K562 (cell line): ENCODE data around the gene STK11. TPM values are rescaled to one million over a fixed set of nuclear protein-coding genes. Genes with fewer than 3 reads are reported as not detected.

Source experiments
- ATAC-seq: fragments of 200-7000 bp; cut with Tn5 transposase; 3 replicates; pipeline ENCODE4 v1.9.1; 2020; ENCODE audit warnings: moderate library complexity
- BruUV-seq: library from RNA; stranded (reverse); fragments of 400-500 nt; replicated peaks from 2 replicates; lab custom pipeline; 2021; lab: Mats Ljungman, UMichigan
- CTCF ChIA-PET: fragments of 300-600 bp; formaldehyde crosslinking; extraction: SDS; loops from one replicate; lab custom pipeline; 2021; ENCODE audit warnings: low intra/inter-chr PET ratio; lab: Yijun Ruan, JAX
- POLR2A ChIA-PET: fragments of 300-600, 350-650 bp; sonication (Branson Sonifier 250); formaldehyde crosslinking; extraction: SDS; loops from one replicate; lab custom pipeline; 2021; ENCODE audit warnings: antibody characterized with exemption, inconsistent platforms; lab: Yijun Ruan, JAX
- DNase-seq, 4 experiments: peaks; one replicate each; pipeline versions ENCODE4 v3.0.0 to v3.0.0-alpha.2; 2011 to 2018; ENCODE audit warnings: low spot score in 3 of 4, mixed read lengths in 3 of 4; ENCODE audit errors: extremely low read depth in 1 of 4
- FAIRE-seq: peaks from 2 replicates; lab custom pipeline; 2011; peaks lifted over from hg19 to GRCh38; lab: Jason Lieb, UNC
- H2AFZ ChIP-seq: 2 replicates; pipeline ENCODE4 v1.6.0; 2011; ENCODE audit warnings: low read depth, low read length, control low read depth, inconsistent platforms
- H3K27ac ChIP-seq: fragments of 200-600 bp; 3 replicates; pipeline ENCODE4 v1.8.0; 2011; ENCODE audit warnings: low read depth, mild to moderate bottlenecking, control low read depth, inconsistent platforms, low read length, moderate library complexity, mixed read lengths; ENCODE audit errors: extremely low read depth
- H3K27me3 ChIP-seq, 2 experiments: fragments of 300-600 bp in 1 of 2; 2 replicates in 1 of 2; 3 replicates in 1 of 2; pipeline versions ENCODE4 v1.6.0 to v1.8.0; 2011; ENCODE audit warnings: inconsistent platforms in 2 of 2, low read length in 2 of 2, mild to moderate bottlenecking in 1 of 2, mixed read lengths in 1 of 2, moderate library complexity in 1 of 2; ENCODE audit not compliant: control insufficient read depth in 2 of 2, insufficient read depth in 2 of 2
- H3K36me3 ChIP-seq: fragments of 300-600 bp; 3 replicates; pipeline ENCODE4 v1.8.0; 2011; ENCODE audit warnings: mild to moderate bottlenecking, low read length, inconsistent platforms; ENCODE audit not compliant: control insufficient read depth, insufficient read depth
- H3K4me1 ChIP-seq, 2 experiments: fragments of 200-600 bp in 1 of 2; replicated peaks in 1 of 2; 2 replicates in 1 of 2; 3 replicates in 1 of 2; pipeline versions ENCODE4 v1.5.1 to v1.8.0; 2011; ENCODE audit warnings: inconsistent platforms in 2 of 2, low read length in 2 of 2, mild to moderate bottlenecking in 1 of 2, mixed read lengths in 1 of 2, moderate library complexity in 1 of 2; ENCODE audit not compliant: control insufficient read depth in 2 of 2, insufficient read depth in 2 of 2
- H3K4me2 ChIP-seq: 2 replicates; pipeline ENCODE4 v1.6.1; 2011; ENCODE audit warnings: low read length, control low read depth, inconsistent platforms, mixed read lengths; ENCODE audit not compliant: insufficient read depth
- H3K4me3 ChIP-seq: fragments of 200-600 bp; sonication (generic), shearing (Covaris generic); 2 replicates; pipeline ENCODE4 v1.5.1; 2016; ENCODE audit warnings: control low read depth, inconsistent platforms
- H3K79me2 ChIP-seq: fragments of 200-600 bp; 3 replicates; pipeline ENCODE4 v1.8.0; 2011; ENCODE audit warnings: low read length, inconsistent platforms; ENCODE audit not compliant: control insufficient read depth, insufficient read depth
- H3K9ac ChIP-seq, 2 experiments: 2 replicates each; pipeline versions ENCODE4 v1.6.0 to v1.6.1; 2011; ENCODE audit warnings: low read depth in 2 of 2, low read length in 2 of 2, control low read depth in 1 of 2, inconsistent platforms in 1 of 2, mild to moderate bottlenecking in 1 of 2, mixed read lengths in 1 of 2; ENCODE audit not compliant: insufficient read depth in 1 of 2
- H3K9me1 ChIP-seq: one replicate; pipeline ENCODE4 v1.6.0; 2011; ENCODE audit warnings: inconsistent platforms, mild to moderate bottlenecking, low read length, moderate library complexity; ENCODE audit not compliant: control insufficient read depth, insufficient read depth
- H3K9me3 ChIP-seq: replicated peaks from 2 replicates; pipeline ENCODE4 v1.5.1; 2011; ENCODE audit warnings: low read depth, low read length, inconsistent platforms; ENCODE audit not compliant: control insufficient read depth, insufficient read depth
- H4K20me1 ChIP-seq: replicated peaks from 2 replicates; pipeline ENCODE4 v1.6.1; 2011; ENCODE audit warnings: low read length, inconsistent platforms, mixed read lengths; ENCODE audit not compliant: control insufficient read depth, insufficient read depth
- FOXP1 ChIP-seq: sonication (generic); formaldehyde crosslinking; IDR thresholded peaks from 2 replicates; pipeline ENCODE4 v1.8.0; 2022; ENCODE audit warnings: mild to moderate bottlenecking, missing genetic modification reagents
- GABPB2 ChIP-seq: fragments of 250-450 bp; sonication (Bioruptor Pico); conservative IDR thresholded peaks from 2 replicates; pipeline ENCODE4 v1.5.1; 2021; ENCODE audit warnings: mild to moderate bottlenecking
- GATAD2A ChIP-seq: fragments of 450-650 bp; IDR thresholded peaks from 2 replicates; pipeline ENCODE4 v1.6.1; 2017
- MTF1 ChIP-seq: fragments of 250-450 bp; sonication (Bioruptor Pico); IDR thresholded peaks from 2 replicates; pipeline ENCODE4 v1.9.0; 2021; ENCODE audit warnings: moderate library complexity, mild to moderate bottlenecking, inconsistent platforms, borderline replicate concordance
- NFE2L1 ChIP-seq: fragments of 450-650 bp; IDR thresholded peaks from 2 replicates; pipeline ENCODE4 v1.6.1; 2016; ENCODE audit warnings: missing genetic modification characterization, low read depth, mild to moderate bottlenecking, missing compliant biosample characterization, moderate library complexity, borderline replicate concordance
- TEAD2 ChIP-seq: fragments of 450-650 bp; IDR thresholded peaks from 2 replicates; pipeline ENCODE4 v1.6.1; 2016; ENCODE audit warnings: missing genetic modification characterization, control low read depth, missing compliant biosample characterization
- WHSC1 ChIP-seq: IDR thresholded peaks from one replicate; pipeline ENCODE4 v1.6.1; 2012; ENCODE audit warnings: low read length, control low read depth, inconsistent platforms
- ZNF175 ChIP-seq: fragments of 200-800 bp; sonication (Bioruptor generic); IDR thresholded peaks from 2 replicates; pipeline ENCODE4 v1.6.1; 2016; ENCODE audit warnings: low read depth, mild to moderate bottlenecking, missing genetic modification characterization, missing compliant biosample characterization
- WGBS: fragments of 100-300 bp; shearing (Covaris generic); methylation state at CpG from one replicate; pipeline ENCODE4 v1.1.6; 2016; ENCODE audit warnings: low coverage, mixed read lengths; ENCODE audit not compliant: insufficient coverage; ENCODE audit errors: missing lambda C conversion rate; 5-methylcytosine and 5-hydroxymethylcytosine counted together
- in situ Hi-C: fragments of 300-500 bp; cut with MboI; formaldehyde crosslinking; loops from 4 replicates; pipeline ENCODE4 v1.15.0; 2018; ENCODE audit warnings: inconsistent platforms, mixed read lengths
- intact Hi-C: fragments of 100-400 bp; cut with micrococcal nuclease; formaldehyde crosslinking; loops from 2 replicates; pipeline ENCODE4 v1.14.2; 2022
- polyA plus RNA-seq, 8 experiments: library from polyadenylated mRNA; depleted of rRNA in 4 of 8; stranded (reverse) in 5 of 8; unstranded in 3 of 8; fragments of >200 nt; fragmentation: Nextera tagmentation in 2 of 8; fragmentation: Illumina TruSeq in 1 of 8; extraction: Ambion mirVana in 2 of 8; extraction: Trizol in 1 of 8; gene quantifications; 2 replicates each; pipeline versions ENCODE4 v1.2.1 to v1.2.3, GENCODE V29; 2011 to 2014; ENCODE audit warnings: inconsistent platforms in 1 of 8, missing spikeins in 1 of 8
- total RNA-seq, 7 experiments: library from RNA; depleted of rRNA in 6 of 7; stranded (reverse); fragments of >200 nt in 6 of 7; fragmentation: Illumina TruSeq in 2 of 7; extraction: Trizol in 2 of 7; gene quantifications; 2 replicates each; pipeline versions ENCODE4 v1.2.1 to v1.2.3, GENCODE V29; 2011 to 2021; ENCODE audit warnings: low replicate concordance in 1 of 7
- TF ChIP-seq, protein P1 (sequence below): fragments of 250-450 bp; sonication (Bioruptor Pico); IDR thresholded peaks from 2 replicates; pipeline ENCODE4 v1.8.0; 2022; ENCODE audit warnings: moderate library complexity, mild to moderate bottlenecking, inconsistent platforms
- TF ChIP-seq, protein P2 (sequence below): sonication (generic); formaldehyde crosslinking; IDR thresholded peaks from 2 replicates; pipeline ENCODE4 v1.8.0; 2022; ENCODE audit warnings: mild to moderate bottlenecking, missing genetic modification reagents
- TF ChIP-seq, protein P3 (sequence below): sonication (generic); formaldehyde crosslinking; IDR thresholded peaks from 2 replicates; pipeline ENCODE4 v1.8.1; 2022; ENCODE audit warnings: missing genetic modification reagents
- TF ChIP-seq, protein P4 (sequence below): IDR thresholded peaks from 2 replicates; pipeline ENCODE4 v1.6.1; 2014; ENCODE audit warnings: antibody characterized with exemption
- TF ChIP-seq, protein P5 (sequence below), 2 experiments: fragments of 150-350 bp in 1 of 2; IDR thresholded peaks; 2 replicates each; pipeline ENCODE4 v1.6.1; 2012 to 2016; ENCODE audit warnings: low read depth in 2 of 2, low read length in 2 of 2, mild to moderate bottlenecking in 1 of 2, moderate library complexity in 1 of 2

The STK11 gene
- total and polyA plus RNA-seq, 9 of the 15 experiments (the other 6 are each of a cell fraction or from before 2014, with no cell fraction given), result 0.15 to 96.5 (median 31.7) TPM

DNA sequence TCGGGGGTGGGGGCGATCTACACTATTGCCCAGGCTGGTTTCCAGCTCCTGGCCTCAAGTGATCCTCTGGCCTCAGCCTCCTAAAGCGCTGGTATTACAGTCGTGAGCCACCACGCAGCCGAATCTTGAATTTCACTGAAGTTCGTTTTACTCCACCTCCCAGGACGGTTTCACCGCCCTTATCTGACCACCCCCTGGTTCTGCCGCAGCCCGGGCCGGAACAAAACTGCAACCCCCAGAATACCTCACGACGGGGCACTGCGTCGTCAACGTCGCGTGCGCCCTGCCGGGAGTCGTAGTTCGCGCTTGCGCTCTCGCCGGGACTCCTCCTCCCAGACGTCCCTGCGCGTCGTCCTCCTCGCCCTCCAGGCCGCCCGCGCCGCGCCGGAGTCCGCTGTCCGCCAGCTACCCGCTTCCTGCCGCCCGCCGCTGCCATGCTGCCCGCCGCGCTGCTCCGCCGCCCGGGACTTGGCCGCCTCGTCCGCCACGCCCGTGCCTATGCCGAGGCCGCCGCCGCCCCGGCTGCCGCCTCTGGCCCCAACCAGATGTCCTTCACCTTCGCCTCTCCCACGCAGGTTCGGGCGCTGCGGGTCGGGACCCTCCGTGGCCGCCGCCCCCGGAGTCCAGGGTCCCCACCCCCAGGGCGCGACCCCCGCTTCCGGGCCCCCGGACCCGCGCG lies 36.0 kb downstream of the STK11 start, which contains the start of gene ATP5F1D:
Gene ATP5F1D, plus strand, starts transcription at position 335 of the 679 bp plus-strand sequence. Its CDS starts 100 bp downstream, at position 435.
- no peaks in the 10 kb centered on the region for H3K27me3 ChIP-seq
- peak within 1 kb of the TSS; percentile 100 for H3K4me3 ChIP-seq
- in situ Hi-C loops, result loop anchor here (5.0 to 25.0 kb wide), 2 partner anchors 319 to 479 kb away; partner anchors contain the start of gene MISP
- peaks cover 49 to 98% of the 10 kb centered on the region in 2 experiments for H3K4me1 ChIP-seq
- intact Hi-C loops, result loop anchor here (2.0 to 5.0 kb wide), 2 partner anchors 129 to 379 kb away; no protein-coding TSS in a partner anchor
- H2AFZ ChIP-seq, result peak within 1 kb of the TSS; percentile 69
- peaks cover 4% of the 10 kb centered on the region for H3K9me1 ChIP-seq
- BruUV-seq, result no TSS peak
- FAIRE-seq (peak; percentile 98), DNase-seq (peak; percentile 74 to 98 (median 86)), ATAC-seq (peak; percentile 73)
- no peaks in the 10 kb centered on the region for H3K9me3 ChIP-seq
- peak within 1 kb of the TSS; percentile 89 for H3K27ac ChIP-seq
- H3K79me2 ChIP-seq, result peaks cover 50% of the 10 kb centered on the region
- WGBS, result under 1% methylated on average over 61 of the region's 79 CpGs
- ChIA-PET POLR2A (interaction anchor here (0.6 to 5.6 kb wide), 7 partner anchors 10 to 751 kb away, joined by 3 to 90 read pairs (median 3); partner anchors contain the start of gene CIRBP), CTCF (interaction anchor here (3.1 to 4.8 kb wide), 3 partner anchors 26 to 320 kb away, joined by 21 to 51 read pairs (median 29); no protein-coding TSS in a partner anchor)
- 0 out of 2 replicates have a peak, but pooled peaks cover 5% of the 10 kb centered on the region for H4K20me1 ChIP-seq
- H3K36me3 ChIP-seq, result peaks cover 38% of the 10 kb centered on the region; the same call in 2 of the 3 replicates
- peak within 1 kb of the TSS; percentile 96 for H3K4me2 ChIP-seq
- peak within 1 kb of the TSS; percentile 86 to 98 for H3K9ac ChIP-seq
- TF ChIP-seq, protein P1, sequence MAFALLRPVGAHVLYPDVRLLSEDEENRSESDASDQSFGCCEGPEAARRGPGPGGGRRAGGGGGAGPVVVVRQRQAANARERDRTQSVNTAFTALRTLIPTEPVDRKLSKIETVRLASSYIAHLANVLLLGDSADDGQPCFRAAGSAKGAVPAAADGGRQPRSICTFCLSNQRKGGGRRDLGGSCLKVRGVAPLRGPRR (CRISPR knock-in tag), result no peak
- TF ChIP-seq, protein P2, sequence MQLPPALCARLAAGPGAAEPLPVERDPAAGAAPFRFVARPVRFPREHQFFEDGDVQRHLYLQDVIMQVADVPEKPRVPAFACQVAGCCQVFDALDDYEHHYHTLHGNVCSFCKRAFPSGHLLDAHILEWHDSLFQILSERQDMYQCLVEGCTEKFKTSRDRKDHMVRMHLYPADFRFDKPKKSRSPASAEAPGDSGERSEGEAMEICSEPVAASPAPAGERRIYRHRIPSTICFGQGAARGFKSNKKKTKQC, result no peak
- TF ChIP-seq GABPB2 (CRISPR knock-in tag) (no peak), ZNF175 (CRISPR knock-in tag) (peak; percentile 24; the same call in 1 of the 2 replicates), TEAD2 (no peak), WHSC1 (no peak), FOXP1 (CRISPR knock-in tag) (no peak), MTF1 (no peak), GATAD2A (no peak), NFE2L1 (no peak)
- TF ChIP-seq, protein P3, sequence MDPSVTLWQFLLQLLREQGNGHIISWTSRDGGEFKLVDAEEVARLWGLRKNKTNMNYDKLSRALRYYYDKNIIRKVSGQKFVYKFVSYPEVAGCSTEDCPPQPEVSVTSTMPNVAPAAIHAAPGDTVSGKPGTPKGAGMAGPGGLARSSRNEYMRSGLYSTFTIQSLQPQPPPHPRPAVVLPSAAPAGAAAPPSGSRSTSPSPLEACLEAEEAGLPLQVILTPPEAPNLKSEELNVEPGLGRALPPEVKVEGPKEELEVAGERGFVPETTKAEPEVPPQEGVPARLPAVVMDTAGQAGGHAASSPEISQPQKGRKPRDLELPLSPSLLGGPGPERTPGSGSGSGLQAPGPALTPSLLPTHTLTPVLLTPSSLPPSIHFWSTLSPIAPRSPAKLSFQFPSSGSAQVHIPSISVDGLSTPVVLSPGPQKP (CRISPR knock-in tag), result no peak
- TF ChIP-seq, protein P4, sequence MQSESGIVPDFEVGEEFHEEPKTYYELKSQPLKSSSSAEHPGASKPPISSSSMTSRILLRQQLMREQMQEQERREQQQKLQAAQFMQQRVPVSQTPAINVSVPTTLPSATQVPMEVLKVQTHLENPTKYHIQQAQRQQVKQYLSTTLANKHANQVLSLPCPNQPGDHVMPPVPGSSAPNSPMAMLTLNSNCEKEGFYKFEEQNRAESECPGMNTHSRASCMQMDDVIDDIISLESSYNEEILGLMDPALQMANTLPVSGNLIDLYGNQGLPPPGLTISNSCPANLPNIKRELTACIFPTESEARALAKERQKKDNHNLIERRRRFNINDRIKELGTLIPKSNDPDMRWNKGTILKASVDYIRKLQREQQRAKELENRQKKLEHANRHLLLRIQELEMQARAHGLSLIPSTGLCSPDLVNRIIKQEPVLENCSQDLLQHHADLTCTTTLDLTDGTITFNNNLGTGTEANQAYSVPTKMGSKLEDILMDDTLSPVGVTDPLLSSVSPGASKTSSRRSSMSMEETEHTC, result no peak
- TF ChIP-seq, protein P5, sequence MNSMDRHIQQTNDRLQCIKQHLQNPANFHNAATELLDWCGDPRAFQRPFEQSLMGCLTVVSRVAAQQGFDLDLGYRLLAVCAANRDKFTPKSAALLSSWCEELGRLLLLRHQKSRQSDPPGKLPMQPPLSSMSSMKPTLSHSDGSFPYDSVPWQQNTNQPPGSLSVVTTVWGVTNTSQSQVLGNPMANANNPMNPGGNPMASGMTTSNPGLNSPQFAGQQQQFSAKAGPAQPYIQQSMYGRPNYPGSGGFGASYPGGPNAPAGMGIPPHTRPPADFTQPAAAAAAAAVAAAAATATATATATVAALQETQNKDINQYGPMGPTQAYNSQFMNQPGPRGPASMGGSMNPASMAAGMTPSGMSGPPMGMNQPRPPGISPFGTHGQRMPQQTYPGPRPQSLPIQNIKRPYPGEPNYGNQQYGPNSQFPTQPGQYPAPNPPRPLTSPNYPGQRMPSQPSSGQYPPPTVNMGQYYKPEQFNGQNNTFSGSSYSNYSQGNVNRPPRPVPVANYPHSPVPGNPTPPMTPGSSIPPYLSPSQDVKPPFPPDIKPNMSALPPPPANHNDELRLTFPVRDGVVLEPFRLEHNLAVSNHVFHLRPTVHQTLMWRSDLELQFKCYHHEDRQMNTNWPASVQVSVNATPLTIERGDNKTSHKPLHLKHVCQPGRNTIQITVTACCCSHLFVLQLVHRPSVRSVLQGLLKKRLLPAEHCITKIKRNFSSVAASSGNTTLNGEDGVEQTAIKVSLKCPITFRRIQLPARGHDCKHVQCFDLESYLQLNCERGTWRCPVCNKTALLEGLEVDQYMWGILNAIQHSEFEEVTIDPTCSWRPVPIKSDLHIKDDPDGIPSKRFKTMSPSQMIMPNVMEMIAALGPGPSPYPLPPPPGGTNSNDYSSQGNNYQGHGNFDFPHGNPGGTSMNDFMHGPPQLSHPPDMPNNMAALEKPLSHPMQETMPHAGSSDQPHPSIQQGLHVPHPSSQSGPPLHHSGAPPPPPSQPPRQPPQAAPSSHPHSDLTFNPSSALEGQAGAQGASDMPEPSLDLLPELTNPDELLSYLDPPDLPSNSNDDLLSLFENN (IDR thresholded peaks at IDR 0.05; ENCODE audit: low read depth in 2 of 2, low read length in 2 of 2), result 0 out of 4 replicates have a peak, but pooled peaks of 1 of the 2 experiments have one; percentile 26
